ENCODE data around the gene DIS3L2.

DIS3L2 gene

DNA sequence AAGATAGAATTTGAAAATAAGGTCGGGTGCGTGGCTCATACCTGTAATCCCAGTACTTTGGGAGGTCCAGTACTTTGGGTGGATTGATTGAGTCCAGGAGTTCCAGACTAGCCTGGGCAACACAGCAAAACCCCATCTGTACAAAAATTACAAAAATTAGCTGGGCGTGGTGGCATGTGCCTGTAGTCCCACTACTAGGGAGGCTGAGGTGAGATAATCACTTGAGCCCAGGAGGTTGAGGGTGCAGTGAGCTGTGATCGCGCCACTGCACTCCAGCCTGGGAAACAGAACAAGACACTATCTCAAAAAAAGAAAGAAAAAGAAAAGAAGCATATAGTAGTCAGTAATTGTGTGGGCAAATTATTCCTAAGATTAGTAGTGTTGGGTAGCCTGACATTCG lies 222.8 kb downstream of the DIS3L2 start:
- DNase-seq (ENCODE audit: low read depth): no peak

DNA sequence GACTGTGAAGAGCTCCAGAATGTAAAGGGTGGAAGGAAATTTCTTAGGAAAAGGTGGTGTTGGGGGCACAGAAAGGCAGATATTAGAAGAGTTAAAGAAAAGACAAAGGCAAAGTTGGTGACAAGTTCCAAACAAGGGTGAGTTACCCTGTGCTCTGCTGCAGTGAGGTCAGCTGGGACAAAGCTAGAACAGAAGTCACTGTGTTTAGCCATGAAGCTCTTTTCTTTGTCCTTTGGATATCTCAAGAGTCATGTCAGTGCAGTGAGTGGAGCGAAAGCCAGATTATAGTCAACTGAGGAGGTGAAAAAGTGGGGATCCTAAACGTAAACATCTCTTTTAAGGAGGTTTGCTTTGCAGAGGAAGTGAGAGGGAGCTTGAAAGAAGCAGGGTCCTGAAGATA lies 229.3 kb downstream of the DIS3L2 start:
- DNase-seq (ENCODE audit: low read depth): no peak

GRCh38 chr2:232195487-232195886 lies 234.0 kb downstream of the DIS3L2 start:
- DNase-seq (ENCODE audit: low read depth): no peak

- no peak for DNase-seq (ENCODE audit: low read depth)
Measured at GRCh38 chr2:232196802-232197201, 235.3 kb downstream of the DIS3L2 start.

GRCh38 chr2:232200195-232200594 lies 238.7 kb downstream of the DIS3L2 start:
- DNase-seq (ENCODE audit: low read depth): no peak

- no peak for DNase-seq (ENCODE audit: low read depth)
Measured at GRCh38 chr2:232203166-232203891, 241.8 kb downstream of the DIS3L2 start.

GRCh38 chr2:232203936-232204335 lies 242.4 kb downstream of the DIS3L2 start:
- DNase-seq (ENCODE audit: low read depth): no peak

GRCh38 chr2:232204457-232204931 lies 243.0 kb downstream of the DIS3L2 start:
- no peak for DNase-seq (ENCODE audit: low read depth)

DNA sequence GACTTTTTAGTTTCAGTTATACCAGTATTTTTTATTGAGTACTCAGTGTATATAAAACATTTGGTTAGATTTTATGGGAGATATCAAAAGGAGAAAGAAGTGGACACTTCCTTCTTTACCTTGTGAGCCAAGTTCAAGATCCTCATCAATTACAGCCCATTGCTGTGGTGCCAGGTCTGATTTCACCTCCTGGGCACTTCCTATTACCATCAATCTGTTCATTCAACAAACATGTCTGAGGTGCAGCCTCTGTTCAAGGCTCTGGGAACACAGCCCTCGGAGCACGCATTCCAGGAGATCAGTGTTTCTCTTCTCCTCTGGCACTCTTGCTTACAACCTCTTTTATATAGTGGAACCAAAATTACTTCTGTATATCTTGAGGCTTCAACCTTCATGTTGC lies 245.7 kb downstream of the DIS3L2 start:
- DNase-seq (ENCODE audit: low read depth): no peak

- DNase-seq (ENCODE audit: low read depth): no peak
Measured at GRCh38 chr2:232210306-232210705, 248.8 kb downstream of the DIS3L2 start.

GRCh38 chr2:232211743-232212686 lies 250.5 kb downstream of the DIS3L2 start:
- DNase-seq (ENCODE audit: low read depth): no peak

GRCh38 chr2:232213176-232213575 lies 251.7 kb downstream of the DIS3L2 start:
- DNase-seq (ENCODE audit: low read depth): no peak

DNA sequence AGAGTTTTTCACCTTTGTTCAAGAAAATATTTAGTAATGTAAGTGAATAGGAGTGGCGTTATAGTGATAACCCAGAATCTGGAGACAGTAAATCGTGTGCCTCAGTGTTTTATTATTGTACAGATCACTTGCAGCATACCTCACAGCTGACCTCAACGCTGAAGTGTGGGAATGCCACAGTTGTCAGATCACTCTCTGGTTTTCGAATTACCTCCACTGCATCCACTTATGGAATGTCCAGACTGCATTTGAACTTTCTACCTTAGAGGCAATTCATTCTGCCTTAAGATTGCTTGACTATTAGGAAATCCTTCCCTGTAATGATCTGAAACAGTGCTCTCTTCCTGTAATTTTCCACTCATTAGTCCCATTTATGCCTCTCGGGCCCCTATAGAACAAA lies 252.5 kb downstream of the DIS3L2 start:
- no peak for DNase-seq (ENCODE audit: low read depth)

DNA sequence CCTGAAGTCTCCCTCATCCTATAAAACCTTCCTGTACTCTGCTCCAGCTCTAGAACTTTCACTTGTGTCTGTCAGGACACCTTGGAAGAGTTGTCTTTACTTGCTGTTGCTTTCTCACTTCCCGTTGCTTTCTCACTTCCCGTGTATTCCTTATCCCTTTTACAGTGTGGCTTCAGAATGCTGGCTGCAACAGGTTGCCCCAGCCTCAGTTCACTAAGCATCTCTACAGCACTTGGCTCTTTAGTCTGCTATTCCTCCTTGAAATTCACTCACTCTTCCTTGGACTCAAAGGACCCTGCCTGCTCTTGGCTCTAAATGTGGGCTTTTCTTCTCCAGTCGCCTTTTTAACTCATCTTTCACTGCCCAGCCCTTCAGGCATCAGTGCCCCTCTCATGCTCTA lies 254.5 kb downstream of the DIS3L2 start:
- no peak for DNase-seq (ENCODE audit: low read depth)

GRCh38 chr2:232218778-232219495 lies 257.4 kb downstream of the DIS3L2 start:
- no peak for DNase-seq (ENCODE audit: low read depth)

GRCh38 chr2:232219496-232219870 lies 258.0 kb downstream of the DIS3L2 start:
- DNase-seq (ENCODE audit: low read depth): no peak

GRCh38 chr2:232219932-232220331 lies 258.4 kb downstream of the DIS3L2 start:
- no peak for DNase-seq (ENCODE audit: low read depth)

DNA sequence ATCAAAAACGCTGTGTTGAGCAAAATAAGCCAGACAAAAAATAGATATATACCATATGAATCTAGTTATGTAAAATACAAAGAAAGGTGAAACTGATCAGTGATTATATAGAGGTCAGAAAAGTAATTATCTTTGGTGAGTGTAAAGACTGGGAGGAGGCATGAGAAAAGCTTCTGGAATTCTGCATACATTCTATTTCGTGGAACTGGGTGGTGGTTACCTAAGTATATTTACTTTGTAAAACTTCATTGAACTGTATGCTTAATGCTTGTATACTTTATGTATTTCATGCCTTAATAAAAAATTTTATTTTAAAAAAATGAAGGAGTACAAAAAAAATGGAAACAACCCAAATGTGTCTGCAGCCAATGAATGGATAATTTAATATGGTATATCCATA lies 263.9 kb downstream of the DIS3L2 start:
- no peak for DNase-seq (ENCODE audit: low read depth)

DNA sequence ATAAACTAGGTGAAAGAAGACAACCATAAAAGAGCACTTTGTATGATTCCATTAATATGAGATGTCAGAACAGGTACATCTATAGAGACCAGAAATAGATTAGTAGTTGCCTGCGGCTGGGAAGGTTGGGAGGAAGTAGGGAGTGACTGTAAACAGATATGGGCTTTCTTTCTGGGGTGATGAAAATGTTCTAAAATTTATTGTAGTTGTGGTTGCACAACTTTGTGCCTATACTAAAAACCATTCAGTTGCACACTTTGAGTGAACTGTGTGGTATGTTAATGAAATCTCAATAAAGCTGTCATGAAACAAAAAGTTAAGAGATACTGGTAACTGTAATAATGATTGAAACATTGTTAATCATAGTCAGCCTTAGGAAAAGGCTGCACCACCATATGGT lies 264.4 kb downstream of the DIS3L2 start:
- no peak for DNase-seq (ENCODE audit: low read depth)

GRCh38 chr2:232228332-232228731 lies 266.8 kb downstream of the DIS3L2 start:
- no peak for DNase-seq (ENCODE audit: low read depth)

DNA sequence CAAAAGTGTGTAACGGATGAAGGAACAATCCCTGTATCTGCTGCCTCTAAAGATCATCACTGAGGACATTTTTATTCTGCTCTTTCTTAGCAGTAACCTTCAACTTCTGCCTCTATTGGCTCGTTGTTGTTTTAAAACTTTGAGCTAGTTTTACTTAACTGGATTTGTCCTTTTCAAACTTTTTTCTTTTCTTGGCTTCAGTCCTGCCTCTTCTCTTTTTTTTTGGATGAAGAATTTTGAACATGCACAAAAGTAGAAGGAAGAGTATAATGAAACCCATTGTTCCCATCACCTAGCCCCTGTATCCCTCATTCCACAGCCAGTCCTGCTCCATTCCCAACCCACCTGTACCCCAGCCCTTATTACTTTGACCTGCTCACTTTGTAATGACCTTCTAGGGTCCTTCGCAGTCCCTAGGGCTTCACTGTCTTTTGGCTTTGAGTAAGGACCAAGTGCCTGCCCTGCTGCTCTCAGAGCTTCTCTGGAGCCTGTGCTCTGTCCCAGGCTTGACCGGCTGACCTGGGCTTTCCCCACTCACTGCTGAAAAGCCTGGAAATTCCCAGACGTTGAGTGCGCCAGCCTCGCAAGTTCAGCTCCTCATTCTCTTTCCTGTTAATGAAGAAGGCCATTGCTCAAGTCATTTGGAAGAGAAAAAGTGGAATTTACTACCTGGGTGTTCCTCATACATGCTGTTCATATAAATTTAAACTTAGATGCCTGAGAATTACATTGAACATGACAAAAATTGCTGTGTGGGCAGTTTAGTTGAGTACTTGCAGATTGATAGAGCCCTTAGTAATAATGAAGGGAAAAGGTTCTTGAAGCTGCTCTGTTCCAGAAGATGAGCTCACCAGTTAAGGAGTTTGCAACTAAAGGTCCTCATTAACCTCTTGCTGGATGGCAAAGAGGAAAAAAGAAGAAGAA lies 267.7 kb downstream of the DIS3L2 start:
- DNase-seq (ENCODE audit: low read depth): no peak
